GM18867 (cell line): ENCODE measurements around the gene TBC1D22A.
"Not testable (repeated sequence)": the region's sequence is repeated elsewhere in the genome, so short reads cannot be mapped to it uniquely, and the experiment has no call there.

ENCODE experiments used
- ATAC-seq: cut with Tn5 transposase; IDR thresholded peaks from one replicate; pipeline ENCODE4 v1.9.1; 2021; ENCODE audit warnings: mild to moderate bottlenecking, moderate library complexity; ENCODE audit not compliant: unreplicated experiment

The TBC1D22A gene

DNA sequence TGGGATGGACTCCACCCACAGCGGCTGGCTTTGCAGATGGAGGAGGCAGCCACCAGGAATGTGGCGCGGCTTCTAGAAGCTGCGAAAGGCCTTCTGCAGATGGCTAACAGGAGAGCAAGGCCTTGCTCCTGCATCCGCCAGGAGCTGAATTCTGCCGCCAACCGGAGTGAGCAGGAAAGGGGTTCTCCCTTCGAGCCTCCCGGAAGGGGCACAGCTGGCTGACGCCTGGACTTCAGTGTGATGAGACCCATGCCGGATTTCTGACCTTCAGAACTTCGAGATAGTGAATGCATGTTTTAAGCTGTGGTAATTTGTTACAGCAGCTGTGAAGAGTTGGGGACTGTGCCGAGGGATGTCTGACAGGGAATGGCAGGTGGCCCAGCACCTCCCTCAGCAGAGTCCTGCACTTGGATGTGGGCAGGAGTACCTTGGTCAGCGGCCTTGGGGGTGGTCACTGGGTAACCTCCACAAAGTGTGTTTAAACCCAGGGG lies 7.7 kb downstream of the TBC1D22A start:
- ATAC-seq, result no peak

DNA sequence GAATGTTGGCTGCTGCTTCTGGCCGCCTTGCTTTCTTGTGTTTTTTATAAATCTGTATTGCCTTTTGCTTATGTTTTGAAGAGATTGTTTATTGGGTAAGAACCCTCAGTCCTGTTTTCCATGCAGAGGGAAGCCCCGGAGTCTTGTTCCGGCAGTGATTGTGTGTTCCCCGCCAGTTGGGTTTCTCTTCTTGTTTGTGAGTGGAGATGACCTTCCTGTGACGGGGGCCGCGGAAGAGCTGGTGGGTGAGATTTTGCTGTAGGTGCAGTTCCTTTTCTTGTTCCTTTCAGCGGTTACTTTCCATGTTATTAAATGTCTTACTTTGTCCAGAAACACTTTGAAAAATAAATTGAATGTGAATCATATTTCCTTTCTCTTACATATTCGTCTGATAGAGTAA lies 8.3 kb downstream of the TBC1D22A start:
- no peak for ATAC-seq

DNA sequence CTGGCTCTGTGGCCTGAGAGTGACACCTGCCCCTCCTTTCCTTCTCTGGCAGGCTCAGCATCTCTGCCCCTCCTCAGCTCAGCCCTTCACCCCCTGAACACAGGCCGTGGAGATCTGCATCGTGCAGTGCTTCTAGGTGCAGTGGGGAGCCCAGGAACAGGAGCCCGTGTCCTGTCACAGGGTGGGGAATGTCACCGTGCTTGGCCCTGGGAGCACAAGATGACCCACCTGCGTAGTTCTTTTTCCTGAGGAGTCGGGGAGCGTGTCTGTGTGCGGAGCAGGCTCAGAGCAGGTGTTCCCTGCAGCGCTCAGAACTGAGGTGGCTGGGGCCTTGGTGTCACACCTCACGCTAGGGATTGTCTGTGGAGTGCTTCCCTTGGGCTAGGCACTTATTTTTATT lies 10.6 kb downstream of the TBC1D22A start:
- ATAC-seq, result no peak

DNA sequence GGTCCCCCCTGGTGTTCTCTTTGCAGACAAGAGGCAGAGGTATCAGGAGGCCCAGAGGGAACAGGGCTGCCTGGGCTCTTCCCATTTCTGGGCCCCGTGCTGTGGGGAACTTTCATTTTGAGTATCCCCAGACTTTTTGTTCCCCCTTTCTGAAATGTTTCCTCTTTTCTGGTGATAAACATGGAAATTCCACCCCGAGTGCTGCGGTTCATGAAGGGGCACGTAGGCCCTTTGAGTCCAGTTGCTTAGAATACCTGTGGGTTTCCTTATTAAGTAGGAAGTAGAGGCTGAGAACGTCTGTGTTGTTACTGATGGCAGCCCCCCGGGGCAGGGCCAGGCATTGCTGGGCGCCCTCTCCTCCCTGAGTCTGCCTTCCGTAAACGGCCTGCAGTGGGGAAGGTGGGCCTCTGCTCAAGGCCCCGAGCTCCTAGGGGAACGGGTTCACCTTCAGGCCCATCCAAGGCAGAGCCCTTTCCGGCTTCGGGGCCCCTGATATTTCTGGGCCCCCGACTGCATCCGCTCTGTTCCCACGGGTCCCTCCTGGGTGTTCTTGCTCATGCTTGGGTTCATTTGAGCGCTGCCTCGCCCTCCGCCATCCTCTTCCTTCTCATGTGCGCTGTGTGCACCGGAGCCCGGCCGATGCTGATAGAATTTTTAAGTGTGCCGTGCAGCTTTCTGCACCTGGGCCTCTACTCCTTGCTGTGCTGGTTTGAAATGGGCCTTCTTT lies 12.0 kb downstream of the TBC1D22A start:
- peak; percentile 31 for ATAC-seq

DNA sequence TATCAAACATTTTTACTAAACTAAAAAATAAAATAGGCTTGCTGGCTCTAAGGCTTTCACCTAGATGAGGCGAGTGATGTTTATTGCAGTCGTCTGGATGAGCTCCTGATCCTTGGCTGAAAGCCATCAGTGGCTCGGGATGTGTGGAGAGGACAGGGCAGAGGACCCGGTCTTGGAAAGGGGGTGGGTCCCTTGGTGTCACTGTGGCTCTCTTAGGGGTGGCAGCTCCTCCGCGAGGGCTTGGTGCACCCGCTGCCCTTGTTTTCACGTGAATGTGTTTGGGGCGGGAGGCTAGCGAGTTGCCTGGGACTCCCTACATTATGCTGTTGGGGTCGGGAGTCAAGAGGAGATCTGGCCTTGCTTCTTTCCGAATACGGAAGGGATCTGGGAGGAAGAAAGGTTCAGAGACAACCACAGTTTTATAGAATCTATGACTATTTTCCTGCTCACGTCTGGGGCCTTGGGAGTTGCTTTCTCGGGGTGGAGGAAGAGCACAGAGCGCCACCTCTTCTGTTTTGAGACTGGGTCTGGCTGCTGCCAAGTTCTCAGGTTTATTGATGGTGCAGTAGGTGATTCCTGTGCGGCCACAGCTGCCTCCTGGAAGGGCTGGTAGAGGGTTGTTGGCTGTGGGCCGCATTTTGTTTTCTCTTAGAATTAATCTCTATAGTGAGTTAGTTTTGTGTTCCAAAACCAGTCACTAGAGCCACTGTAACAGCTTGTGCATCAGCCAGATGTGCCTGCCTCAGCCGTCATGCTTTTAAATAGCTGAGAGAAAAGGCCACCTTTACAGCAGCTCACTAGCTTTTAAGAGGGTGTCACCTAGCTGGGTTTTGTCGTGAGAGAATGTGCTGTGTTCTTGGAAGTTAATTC lies 12.8 kb downstream of the TBC1D22A start:
- ATAC-seq, result no peak

DNA sequence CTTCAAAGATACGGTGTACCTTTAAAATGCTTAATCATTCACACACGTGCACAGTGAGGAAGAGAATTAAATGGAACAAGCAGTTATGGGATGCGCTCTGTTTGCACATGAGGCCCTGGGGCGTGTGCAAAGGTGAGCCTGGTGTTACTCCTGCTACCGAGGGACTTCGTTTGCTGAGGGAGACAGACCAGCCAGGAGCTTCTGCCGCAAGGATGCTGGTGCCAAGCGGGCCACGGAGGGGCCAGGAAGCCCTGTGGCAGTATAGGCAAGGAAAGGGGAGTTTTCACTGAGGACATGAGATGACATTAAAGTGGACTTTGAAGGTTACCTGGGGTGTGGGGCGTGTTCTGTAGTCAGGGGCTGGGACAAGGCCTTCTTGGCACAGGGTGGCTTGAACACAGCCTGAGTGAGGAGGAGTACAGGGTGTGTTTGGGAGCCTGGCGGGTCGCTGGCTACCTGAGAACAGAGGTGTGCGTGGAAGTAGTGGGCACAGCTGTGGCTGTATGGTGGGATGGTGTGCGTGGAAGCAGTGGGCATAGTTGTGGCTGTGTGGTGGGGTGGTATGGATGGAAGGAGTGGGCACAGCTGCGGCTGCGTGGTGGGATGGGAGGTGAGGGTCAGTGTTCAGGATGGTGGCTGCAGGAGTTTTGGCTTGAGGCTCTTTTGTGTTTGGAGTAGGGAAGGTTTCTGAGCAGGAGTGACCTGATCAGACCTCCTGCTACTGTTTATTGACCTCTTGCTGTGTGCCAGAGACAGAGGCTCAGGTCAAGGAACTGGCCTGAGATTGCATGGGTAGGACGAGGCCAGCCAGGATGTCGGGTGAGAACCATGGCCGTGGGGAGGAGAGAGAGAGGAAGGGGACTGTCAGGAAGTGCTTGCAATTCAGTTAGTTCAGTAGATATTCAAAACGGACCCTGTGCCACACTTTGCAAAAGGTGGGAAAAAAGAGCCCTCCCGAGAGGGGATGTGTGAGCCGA lies 13.7 kb downstream of the TBC1D22A start:
- no peak for ATAC-seq

DNA sequence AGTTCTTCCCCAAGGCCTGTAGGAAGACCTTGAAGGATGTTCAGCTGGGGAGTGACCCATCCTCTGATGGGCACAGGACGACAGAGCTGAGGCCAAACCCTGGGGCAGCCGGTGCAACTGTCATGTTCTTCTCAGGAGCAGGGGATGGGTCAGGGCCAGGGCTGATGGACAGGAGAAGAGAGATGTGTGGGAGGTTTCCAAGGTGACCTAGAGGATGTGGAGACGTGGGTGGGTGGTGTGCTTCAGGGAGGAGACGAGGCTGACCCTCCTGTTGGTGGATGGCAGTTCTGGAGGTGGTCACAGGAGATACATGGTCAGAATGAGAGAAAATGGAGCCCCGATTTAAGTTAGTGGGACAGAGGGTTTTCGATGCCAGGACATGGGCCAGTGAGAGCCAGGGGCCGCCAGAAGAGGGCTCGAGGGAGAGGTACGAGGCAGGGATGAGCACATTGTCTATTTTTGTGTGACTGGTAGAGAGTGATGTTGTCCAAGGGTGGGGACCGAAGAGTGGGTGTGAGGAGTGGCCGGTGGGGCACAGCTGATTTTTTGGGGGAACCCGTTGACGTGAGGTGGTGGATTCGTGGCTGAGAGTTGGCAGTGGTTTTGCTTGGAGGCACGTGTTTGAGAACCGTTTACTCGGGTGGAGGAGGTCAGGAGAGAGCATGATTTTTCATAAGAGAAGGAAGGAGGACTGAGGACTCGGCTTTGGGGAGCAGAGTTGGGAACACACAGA lies 14.6 kb downstream of the TBC1D22A start:
- no peak for ATAC-seq

DNA sequence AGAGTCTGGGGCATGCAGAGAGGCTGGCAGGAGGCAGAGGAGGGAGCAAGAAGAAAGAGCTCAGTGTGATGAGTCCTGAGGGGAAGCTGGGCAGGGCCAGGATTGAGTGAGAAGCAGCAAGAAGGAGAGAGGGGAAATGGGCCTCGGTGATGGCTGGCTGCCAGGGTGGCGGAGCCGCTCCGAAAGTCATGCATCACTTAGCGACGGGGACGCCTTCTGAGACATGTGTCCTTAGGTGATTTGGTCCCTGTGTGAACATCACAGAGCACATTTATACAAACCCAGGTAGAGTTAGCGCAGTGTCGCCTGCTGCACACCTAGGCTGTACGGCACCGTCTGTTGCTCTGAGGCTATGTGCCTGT lies 15.1 kb downstream of the TBC1D22A start:
- no peak for ATAC-seq

DNA sequence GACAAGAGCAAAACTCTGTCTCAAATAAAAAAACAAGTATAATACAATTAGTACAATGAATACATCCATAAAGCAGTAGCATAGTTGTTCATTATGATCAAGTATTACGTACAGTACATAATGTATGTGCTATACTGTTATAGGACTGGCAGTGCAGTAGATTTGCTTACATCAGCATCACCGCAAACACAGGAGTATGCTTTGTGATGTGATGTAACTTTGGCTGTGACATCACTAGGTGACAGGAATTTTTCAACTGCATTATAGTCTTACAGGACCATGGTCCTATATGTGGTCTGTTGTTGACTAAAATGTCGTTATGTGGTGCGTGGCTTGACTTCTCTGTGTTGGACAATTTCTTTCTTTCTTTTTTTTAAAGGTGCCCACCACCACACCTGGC lies 16.6 kb downstream of the TBC1D22A start:
- no peak for ATAC-seq

DNA sequence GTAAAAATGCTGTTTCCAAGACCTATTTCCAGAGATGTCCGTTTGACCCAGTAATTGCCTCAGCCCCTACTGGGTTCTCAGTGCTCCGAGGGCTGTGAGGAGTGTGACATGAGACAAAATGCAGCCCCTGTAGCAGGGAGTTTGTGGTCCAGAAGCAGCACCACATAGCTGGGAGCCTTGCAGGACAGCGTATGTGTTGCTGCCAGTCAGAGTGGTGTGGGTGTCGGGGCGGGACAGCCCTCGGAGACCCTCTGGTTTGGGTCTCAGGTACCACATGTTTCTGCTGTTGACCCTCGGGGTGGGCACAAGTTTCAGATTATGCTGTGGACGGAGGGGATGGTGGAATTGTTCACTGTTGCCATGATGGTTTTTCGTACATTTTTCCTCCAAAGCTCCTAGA lies 17.2 kb downstream of the TBC1D22A start:
- ATAC-seq, result no peak

DNA sequence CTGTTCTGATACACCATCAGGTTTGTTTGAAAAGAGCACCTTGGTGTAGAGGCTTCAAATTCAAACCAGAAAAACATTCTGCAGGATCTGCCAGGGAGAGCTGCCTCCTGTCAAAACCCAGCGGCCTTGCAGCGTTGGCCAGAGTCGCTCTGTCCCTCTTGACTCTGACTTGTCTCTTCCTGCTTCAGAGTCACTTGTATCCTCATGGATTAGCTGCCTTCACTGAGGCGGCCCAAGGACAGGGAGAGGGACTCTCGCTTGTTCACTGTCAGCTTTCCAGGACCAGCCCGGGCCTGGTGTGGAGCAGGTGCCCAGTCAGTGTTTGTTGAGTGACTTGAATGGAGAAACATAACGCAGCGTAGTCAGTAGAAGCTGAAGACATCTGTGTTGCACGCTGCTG lies 18.0 kb downstream of the TBC1D22A start:
- ATAC-seq, result no peak

DNA sequence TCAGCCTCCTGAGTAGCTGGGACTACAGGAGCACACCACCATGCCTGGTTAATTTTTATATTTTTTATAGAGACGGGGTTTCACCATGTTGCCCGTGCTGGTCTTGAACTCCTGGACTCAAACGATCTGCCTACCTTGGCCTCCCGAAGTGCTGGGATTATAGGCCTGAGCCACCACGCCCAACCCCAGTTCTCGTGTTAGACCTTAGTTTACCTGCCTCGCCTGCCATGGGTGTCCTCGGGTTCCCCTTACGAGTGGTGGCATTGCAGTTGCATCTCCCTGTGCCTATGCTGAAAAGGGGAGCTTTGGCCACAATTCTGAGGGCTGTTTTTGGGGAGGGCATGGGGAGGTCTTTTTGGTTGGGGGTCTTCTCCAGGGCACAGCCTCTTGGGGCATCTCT lies 18.8 kb downstream of the TBC1D22A start:
- no peak for ATAC-seq

DNA sequence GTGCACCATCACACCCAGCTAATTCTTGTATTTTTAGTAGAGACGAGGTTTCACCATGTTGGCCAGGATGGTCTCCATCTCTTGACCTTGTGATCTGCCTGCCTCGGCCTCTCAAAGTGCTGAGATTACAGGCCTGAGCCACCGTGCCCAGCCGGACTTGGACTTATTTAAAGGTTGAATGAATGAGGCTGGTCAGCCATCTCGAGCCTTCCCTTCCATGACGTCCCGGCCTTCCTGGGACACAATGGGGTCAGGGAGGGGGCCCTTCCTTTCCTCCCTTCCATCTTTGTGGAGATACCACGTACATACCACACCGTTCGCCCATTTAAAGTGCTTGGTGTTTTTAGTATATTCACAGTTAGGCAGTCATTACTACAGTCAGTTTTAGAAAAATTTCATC lies 19.8 kb downstream of the TBC1D22A start:
- not testable (repeated sequence) for ATAC-seq

DNA sequence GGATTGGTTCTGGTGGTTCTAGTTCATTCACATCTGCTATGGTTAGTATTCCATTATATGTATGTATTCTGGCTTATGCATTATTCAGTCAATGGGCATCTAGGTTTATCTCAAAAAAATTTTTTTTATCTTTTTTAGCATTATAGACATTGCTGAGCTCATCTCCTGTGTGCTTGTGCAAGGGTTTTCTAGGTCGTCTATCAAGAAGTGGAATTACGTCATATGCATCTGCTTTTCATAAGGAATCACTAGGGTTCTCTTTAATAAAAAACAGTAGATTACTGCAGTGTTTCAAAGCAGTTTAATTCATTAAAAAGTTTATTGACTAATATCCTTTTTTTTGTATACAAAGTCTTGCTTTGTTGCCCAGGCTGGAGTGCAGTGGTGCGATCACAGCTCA lies 21.3 kb downstream of the TBC1D22A start:
- no peak for ATAC-seq

DNA sequence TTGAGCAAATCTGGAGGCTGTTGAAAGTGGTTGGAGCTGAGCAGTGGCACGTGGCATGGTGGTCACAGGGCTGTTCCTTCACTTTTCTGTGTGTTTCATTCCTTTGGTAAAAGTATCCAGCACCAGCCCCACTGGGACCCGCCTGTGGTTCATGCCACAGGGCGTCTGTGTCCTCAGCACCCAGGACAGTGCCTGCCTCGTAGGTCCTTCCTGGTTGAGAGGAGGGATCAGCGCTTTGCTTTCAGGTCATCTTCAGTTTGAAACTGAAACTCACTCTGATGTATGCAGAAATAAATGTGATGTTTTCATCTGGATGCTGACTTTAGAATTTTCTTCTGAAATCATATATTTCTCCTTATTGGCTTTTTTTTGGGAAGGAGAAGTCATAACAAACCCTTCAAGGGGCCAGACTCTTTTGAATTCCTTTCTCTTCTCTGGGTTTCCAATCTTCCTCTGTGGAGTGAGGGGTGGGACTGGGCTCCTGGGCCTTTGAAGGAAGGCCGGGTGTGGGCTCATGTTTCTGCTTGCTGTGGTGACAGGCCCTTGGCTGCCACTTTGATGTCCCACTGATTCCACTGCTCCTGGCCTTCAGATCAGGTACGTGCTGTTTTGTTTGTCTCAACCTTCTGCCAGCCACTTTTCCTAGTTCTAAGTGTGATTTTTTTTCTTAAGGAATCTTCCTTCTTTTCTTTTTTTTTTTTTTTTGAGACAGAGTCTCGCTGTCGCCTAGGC lies 26.2 kb downstream of the TBC1D22A start:
- ATAC-seq, result no peak

DNA sequence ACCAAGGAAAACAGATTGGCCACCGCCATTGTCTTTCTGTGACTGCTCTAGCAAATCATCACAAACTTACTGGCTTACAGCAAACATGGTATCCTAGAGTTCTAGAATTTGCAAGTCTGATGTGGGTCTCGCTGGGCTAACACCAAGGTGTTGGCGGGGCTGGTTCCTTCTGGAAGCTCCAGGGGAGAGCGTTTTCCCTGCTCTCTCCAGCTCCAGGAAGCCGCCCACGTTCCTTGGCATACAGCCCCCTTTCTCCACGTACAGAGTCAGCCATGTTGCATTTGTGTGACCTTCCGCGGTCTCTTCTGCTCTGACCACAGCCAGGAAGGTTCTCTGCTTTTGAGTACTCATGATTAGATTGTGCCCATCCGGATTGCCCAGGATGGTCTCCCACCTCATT lies 27.5 kb downstream of the TBC1D22A start:
- no peak for ATAC-seq

DNA sequence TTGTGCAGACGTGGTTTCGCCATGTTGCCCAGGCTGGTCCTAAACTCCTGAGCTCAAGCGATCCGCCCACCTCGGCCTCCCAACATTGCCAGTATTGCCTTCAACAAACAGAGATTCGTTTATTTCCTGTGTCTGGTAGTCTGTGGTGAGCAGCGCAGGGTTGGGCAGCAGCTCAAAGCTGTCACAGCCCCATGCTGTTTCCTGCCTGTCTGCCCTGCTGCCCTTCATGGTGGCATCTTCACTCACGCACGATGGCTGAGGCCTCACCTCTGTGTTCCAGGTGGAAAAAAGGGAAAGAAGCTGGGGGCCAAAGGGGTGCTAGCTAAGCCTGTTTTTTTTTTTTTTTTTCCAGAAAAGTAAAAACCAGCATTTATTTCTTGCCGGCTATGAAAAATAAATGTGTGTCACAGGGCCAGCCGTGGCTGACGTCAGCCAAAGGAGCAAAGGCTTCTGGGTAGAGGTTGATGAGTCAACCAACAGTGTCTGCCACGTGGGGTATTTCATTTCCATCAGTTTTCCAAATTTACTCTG lies 28.8 kb downstream of the TBC1D22A start:
- no peak for ATAC-seq

DNA sequence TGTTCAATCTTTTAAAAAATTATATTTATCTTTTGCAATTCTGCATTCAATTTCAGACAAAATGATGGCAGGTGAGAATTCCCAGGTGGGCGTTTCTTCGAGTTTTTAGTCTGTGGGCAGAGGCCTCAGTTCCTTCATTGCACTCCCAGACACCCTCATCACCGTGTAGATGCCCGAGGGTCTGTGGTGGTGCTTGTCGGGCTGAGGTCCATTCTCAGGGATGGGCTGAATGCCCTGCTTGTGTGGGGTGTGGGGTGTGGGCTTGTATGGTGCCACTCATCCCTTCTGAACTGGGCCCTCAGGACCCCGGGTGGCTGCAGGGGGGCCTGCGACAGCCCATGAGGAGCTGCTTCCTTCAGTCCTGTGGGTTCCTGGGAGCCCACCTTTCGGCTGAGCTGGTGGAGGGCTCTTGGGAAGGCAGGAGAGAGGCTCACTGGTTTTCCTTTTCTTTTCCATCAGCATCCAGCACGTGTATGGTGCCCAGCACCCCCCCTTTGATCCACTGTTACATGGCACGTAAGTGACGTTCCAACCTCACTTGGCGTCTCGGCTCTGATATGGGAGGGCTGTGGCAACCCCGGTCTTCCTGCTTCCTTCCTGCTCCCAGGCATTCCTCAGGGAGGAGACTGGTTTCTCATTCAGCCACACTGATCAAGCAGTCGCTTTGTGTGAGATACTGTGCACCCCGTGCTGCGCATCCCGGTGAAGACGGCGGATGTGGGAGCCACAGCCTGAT lies 29.8 kb downstream of the TBC1D22A start:
- no peak for ATAC-seq

DNA sequence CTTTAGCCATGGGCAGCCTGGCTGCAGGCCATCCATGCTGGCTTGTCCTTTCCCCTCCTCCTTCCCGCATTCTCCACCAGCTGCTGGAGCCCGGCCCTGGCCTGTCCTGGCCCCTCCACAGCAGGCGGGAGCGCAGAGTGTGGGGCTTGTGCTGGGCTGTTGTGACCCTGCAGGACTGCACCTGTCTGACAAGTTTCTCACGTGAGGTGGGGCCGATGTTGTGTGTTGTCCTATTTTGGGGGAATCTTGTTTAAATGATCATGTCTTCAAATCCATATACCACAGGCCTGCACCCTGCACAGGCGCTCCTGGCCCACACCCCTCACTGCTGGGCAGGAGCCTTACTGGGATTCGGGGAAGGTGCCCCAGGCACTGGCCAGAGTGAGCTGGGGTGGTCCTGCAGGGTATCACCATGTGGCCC lies 30.4 kb downstream of the TBC1D22A start:
- no peak for ATAC-seq
